OCI-LY7 (cell line): ENCODE results near the gene TIGD4. TPM values are rescaled to one million over a fixed set of nuclear protein-coding genes. Genes with fewer than 3 reads are reported as not detected.

Experiments
- BruUV-seq: library from RNA; stranded (reverse); fragments of 400-500 nt; replicated peaks from 2 replicates; lab custom pipeline; 2021; lab: Mats Ljungman, UMichigan
- CTCF ChIA-PET: fragments of 300-600 bp; sonication (Branson Sonifier 250); formaldehyde crosslinking; loops from one replicate; lab custom pipeline; 2022; ENCODE audit warnings: antibody characterized with exemption; ENCODE audit not compliant: unreplicated experiment; lab: Charles Lee
- POLR2A ChIA-PET: fragments of 300-600 bp; sonication (Branson Sonifier 250); formaldehyde crosslinking; loops from one replicate; lab custom pipeline; 2022; ENCODE audit warnings: antibody characterized with exemption; lab: Charles Lee
- DNase-seq: peaks from one replicate; pipeline ENCODE4 v3.0.0-alpha.2; 2015; ENCODE audit warnings: low spot score
- H2AFZ ChIP-seq: fragments of 200-600 bp; sonication (generic), shearing (Covaris generic); 2 replicates; pipeline ENCODE4 v1.6.1; 2014; ENCODE audit warnings: mild to moderate bottlenecking, antibody characterized with exemption, low read length, moderate library complexity
- H3K27ac ChIP-seq: fragments of 200-600 bp; sonication (generic); 2 replicates; pipeline ENCODE4 v1.5.1; 2014; ENCODE audit warnings: mixed run types, low read depth, mild to moderate bottlenecking, moderate library complexity, low read length, inconsistent platforms; ENCODE audit not compliant: poor library complexity, severe bottlenecking
- H3K36me3 ChIP-seq: fragments of 200-600 bp; sonication (generic); 2 replicates; pipeline ENCODE4 v1.6.1; 2014; ENCODE audit warnings: mild to moderate bottlenecking, antibody characterized with exemption, low read length, moderate library complexity, mixed read lengths; ENCODE audit not compliant: insufficient read depth
- H3K4me1 ChIP-seq: fragments of 200-600 bp; sonication (generic); 2 replicates; pipeline ENCODE4 v1.5.1; 2014; ENCODE audit warnings: mild to moderate bottlenecking, low read length; ENCODE audit not compliant: insufficient read depth, poor library complexity, severe bottlenecking
- H3K4me2 ChIP-seq: fragments of 200-600 bp; sonication (generic); 2 replicates; pipeline ENCODE4 v1.6.1; 2014; ENCODE audit warnings: mild to moderate bottlenecking, low read length
- H3K4me3 ChIP-seq: fragments of 200-600 bp; sonication (generic); 2 replicates; pipeline ENCODE4 v1.5.1; 2014; ENCODE audit warnings: mild to moderate bottlenecking, low read depth, low read length; ENCODE audit not compliant: poor library complexity, severe bottlenecking
- H3K79me2 ChIP-seq: fragments of 200-600 bp; sonication (generic); 2 replicates; pipeline ENCODE4 v1.6.1; 2016; ENCODE audit warnings: low read depth, mild to moderate bottlenecking, low read length, moderate library complexity, mixed read lengths; ENCODE audit not compliant: insufficient read depth
- H3K9me2 ChIP-seq: fragments of 200-600 bp; sonication (generic); 2 replicates; pipeline ENCODE4 v1.6.1; 2016; ENCODE audit warnings: mild to moderate bottlenecking, low read length, mixed read lengths; ENCODE audit not compliant: insufficient read depth
- H3K9me3 ChIP-seq: fragments of 200-600 bp; sonication (generic); 2 replicates; pipeline ENCODE4 v1.6.1; 2014; ENCODE audit warnings: mild to moderate bottlenecking, mixed run types, low read length, mixed read lengths
- H4K20me1 ChIP-seq: fragments of 200-600 bp; sonication (generic); 2 replicates; pipeline ENCODE4 v1.6.1; 2014; ENCODE audit warnings: mild to moderate bottlenecking, antibody characterized with exemption, low read length, moderate library complexity, mixed read lengths; ENCODE audit not compliant: insufficient read depth
- CTCF ChIP-seq: fragments of 200-600 bp; sonication (generic); conservative IDR thresholded peaks from 2 replicates; pipeline ENCODE4 v1.5.1; 2014; ENCODE audit warnings: mild to moderate bottlenecking, antibody characterized with exemption, low read length, moderate library complexity, mixed read lengths
- EZH2phosphoT487 ChIP-seq: fragments of 200-600 bp; sonication (generic); IDR thresholded peaks from 2 replicates; pipeline ENCODE4 v1.6.1; 2018; ENCODE audit warnings: low read depth, borderline replicate concordance, mild to moderate bottlenecking, mixed run types, antibody characterized with exemption, low read length, moderate library complexity, mixed read lengths
- intact Hi-C: fragments of 100-400 bp; cut with micrococcal nuclease; formaldehyde crosslinking; loops from one replicate; pipeline ENCODE4 v1.10.0; 2022; ENCODE audit not compliant: unreplicated experiment
- total RNA-seq, 2 experiments: library from RNA; depleted of rRNA in 1 of 2; stranded (reverse); fragments of >200 nt in 1 of 2; shearing (Covaris generic) in 1 of 2; gene quantifications; 2 replicates each; pipeline ENCODE4 v1.2.3, GENCODE V29; 2014 to 2022

TIGD4 gene
- total RNA-seq, 2 experiments from 2014 or later: 1.0 to 1.5 TPM

- no peak for DNase-seq
- Histone ChIP-seq H3K79me2 (no peaks in the 10 kb centered on the region), H3K36me3 (no peaks in the 10 kb centered on the region), H2AFZ (no peak overlapping the region), H3K9me3 (no peaks in the 10 kb centered on the region), H3K27ac (no peak overlapping the region), H3K9me2 (no peaks in the 10 kb centered on the region), H3K4me3 (no peak overlapping the region), H3K4me2 (no peak overlapping the region), H4K20me1 (no peaks in the 10 kb centered on the region), H3K4me1 (no peaks in the 10 kb centered on the region)
- intact Hi-C loops: no loop called here
- TF ChIP-seq CTCF (no peak), EZH2phosphoT487 (no peak)
- ChIA-PET CTCF (interaction anchor here (0.6 kb wide), 1 partner anchor 40 kb away, joined by 3 read pairs; no protein-coding TSS in a partner anchor), POLR2A (interaction anchor here (0.5 to 0.6 kb wide), 2 partner anchors 49 to 230 kb away, joined by 4 to 5 read pairs; no protein-coding TSS in a partner anchor)
- BruUV-seq: no TSS peak
Measured at GRCh38 chr4:152728343-152728742, 51.2 kb downstream of the TIGD4 start.

GRCh38 chr4:152727784-152728183 is 51.7 kb downstream of the TIGD4 start:
- Histone ChIP-seq H2AFZ (no peak overlapping the region), H3K9me3 (no peaks in the 10 kb centered on the region), H4K20me1 (no peaks in the 10 kb centered on the region), H3K79me2 (no peaks in the 10 kb centered on the region), H3K4me1 (no peaks in the 10 kb centered on the region), H3K4me3 (no peak overlapping the region), H3K9me2 (no peaks in the 10 kb centered on the region), H3K27ac (no peak overlapping the region), H3K4me2 (no peak overlapping the region), H3K36me3 (no peaks in the 10 kb centered on the region)
- DNase-seq: no peak
- TF ChIP-seq CTCF (no peak), EZH2phosphoT487 (no peak)
- intact Hi-C loops: no loop called here
- no TSS peak for BruUV-seq
- POLR2A ChIA-PET: interaction anchor here (0.5 to 1.3 kb wide), 6 partner anchors 11 to 356 kb away, joined by 3 to 5 read pairs (median 4); no protein-coding TSS in a partner anchor
- CTCF ChIA-PET: interaction anchor here (0.6 kb wide), 1 partner anchor 39 kb away, joined by 3 read pairs; no protein-coding TSS in a partner anchor

GRCh38 chr4:152724494-152724893 is 55.0 kb downstream of the TIGD4 start:
- Histone ChIP-seq H3K79me2 (no peaks in the 10 kb centered on the region), H3K36me3 (no peaks in the 10 kb centered on the region), H3K4me2 (no peak overlapping the region), H3K4me1 (no peaks in the 10 kb centered on the region), H3K9me2 (no peaks in the 10 kb centered on the region), H3K27ac (no peak overlapping the region), H2AFZ (no peak overlapping the region), H3K9me3 (no peaks in the 10 kb centered on the region), H3K4me3 (no peak overlapping the region), H4K20me1 (no peaks in the 10 kb centered on the region)
- intact Hi-C loops: no loop called here
- no peak for TF ChIP-seq CTCF
- no peak for TF ChIP-seq EZH2phosphoT487
- CTCF ChIA-PET: no interaction called here
- POLR2A ChIA-PET: interaction anchor here (0.9 to 1.0 kb wide), 2 partner anchors 9 to 79 kb away, joined by 3 to 5 read pairs; no protein-coding TSS in a partner anchor
- no TSS peak for BruUV-seq
- no peak for DNase-seq
